NOMO-1 (cell line): ENCODE measurements around the gene EPAS1.

ENCODE experiments used
- DNase-seq, 2 experiments: peaks; one replicate each; lab custom pipeline; 2025; ENCODE audit not compliant: unreplicated experiment in 2 of 2; lab: John Stamatoyannopoulos, UW

Gene EPAS1

DNA sequence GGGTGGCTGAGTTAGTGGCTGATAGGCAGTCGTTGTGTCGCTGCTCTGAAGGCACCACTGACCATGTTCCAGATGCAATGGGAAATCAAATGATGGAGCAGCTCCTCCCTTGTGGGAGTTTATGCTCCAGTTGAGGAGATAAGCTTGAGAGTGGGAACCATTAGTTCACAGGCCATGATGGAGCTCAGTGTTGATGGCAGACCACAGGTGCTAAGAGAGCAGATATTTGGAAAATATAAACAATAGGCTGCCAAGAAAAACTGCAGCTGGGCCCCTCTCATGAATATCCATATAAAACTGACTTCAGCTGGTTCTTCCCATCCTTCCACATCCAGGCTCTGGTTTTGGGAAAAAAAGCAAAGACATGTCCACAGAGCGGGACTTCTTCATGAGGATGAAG, 63.1 kb downstream of the EPAS1 start:
- no peak for DNase-seq

- DNase-seq, result no peak
Observed at GRCh38 chr2:46361920-46362666, 64.9 kb downstream of the EPAS1 start.

- DNase-seq, result no peak
Observed at GRCh38 chr2:46362667-46363012, 65.4 kb downstream of the EPAS1 start.

GRCh38 chr2:46363535-46364170, 66.4 kb downstream of the EPAS1 start:
- peak; percentile 30 to 60 for DNase-seq

DNA sequence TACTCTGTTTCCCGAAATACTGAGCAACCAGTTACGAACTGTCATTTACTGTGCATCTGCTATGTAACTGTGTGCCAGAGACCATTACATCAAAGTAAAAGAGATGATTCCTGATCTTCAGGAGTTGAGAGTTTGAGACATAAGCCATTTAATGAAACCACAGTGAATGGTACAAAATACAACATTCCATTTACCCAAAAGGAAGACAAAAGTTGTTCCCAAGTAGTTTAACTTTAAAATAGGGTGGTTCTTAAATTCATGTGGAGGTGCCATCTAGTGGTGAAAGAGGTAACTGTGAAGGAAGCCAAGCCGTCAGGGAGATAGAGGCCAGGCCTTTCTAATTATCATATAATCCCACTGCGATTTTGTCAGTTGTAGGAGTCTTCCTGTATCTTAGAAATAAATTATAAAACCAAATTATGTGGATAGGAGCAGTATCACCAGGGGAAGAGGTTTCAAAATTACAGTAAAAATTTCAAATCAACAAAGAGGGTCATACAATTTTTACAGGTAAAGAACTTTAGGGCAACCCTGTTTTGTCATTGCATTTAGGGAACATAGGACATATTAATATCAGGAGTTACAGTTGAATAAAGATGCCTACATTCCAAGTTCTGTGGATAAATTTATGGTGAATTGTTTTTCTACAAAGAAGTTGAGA, 67.7 kb downstream of the EPAS1 start:
- peak; percentile 28 to 72 for DNase-seq

GRCh38 chr2:46365913-46366667, 68.9 kb downstream of the EPAS1 start:
- DNase-seq, result no peak

DNA sequence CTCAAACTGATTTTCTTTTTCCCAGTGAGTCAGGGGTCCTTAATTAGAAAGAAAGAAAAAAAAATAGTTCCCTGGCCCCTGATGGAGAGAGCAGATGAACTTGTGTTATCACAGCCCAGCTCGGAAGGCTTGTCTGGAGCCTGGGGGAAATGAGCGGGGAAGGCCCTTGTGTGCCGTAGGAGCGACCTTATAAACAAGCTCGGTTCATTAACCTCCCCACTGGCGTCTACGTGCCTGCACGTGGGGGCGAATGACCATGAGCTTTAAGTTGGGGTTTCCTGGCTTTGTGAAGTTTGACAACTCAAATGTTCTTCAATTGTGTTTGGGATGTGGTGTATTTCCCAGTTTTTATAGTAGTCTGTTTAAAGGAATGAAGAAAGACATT, 69.5 kb downstream of the EPAS1 start:
- no peak for DNase-seq

- DNase-seq, result no peak
Observed at GRCh38 chr2:46367286-46367685, 70.1 kb downstream of the EPAS1 start.

DNA sequence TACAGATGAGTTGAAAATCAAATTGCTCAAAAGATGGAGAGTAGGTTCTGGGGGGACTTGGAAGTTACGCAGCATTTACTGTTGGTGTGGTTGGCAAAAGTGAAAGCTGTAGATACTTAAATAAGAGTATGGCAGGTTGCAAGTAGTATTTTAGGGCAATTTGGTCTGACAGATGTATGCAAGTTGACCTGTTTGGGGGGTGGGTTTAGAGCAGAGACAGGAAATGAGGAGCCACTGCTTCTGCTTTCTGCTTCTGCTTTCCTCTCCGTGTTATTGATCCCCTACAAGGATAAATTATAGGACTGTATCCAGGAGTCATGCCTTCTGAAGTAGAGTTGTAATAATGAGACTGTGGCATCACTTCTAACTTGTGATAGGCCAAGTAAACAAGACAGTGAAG, 71.2 kb downstream of the EPAS1 start:
- peak; percentile 89 to 95 for DNase-seq

- DNase-seq, result peak; percentile 24 to 31
Observed at GRCh38 chr2:46369783-46370182, 72.6 kb downstream of the EPAS1 start.

- DNase-seq, result no peak
Observed at GRCh38 chr2:46371854-46372253, 74.6 kb downstream of the EPAS1 start.

GRCh38 chr2:46372475-46372874, 75.3 kb downstream of the EPAS1 start:
- no peak for DNase-seq

DNA sequence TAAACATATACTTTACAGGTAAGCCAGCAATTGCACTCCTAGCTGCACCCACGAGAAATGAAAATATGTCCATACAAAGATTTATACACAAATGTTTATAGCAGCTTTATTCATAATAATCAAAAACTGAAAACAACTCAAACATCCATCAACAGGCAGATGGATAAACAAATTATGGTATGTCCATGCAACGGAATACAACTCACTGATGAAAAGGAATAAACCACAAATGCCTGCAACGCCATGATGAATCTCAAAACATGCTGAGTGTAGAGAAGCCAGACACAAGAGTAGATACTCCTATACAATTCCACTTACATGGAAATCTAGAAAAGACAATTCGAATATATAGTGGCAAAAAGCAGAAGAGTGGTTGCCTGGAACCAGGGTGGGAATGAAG, 76.0 kb downstream of the EPAS1 start:
- DNase-seq, result no peak

GRCh38 chr2:46375566-46376125, 78.4 kb downstream of the EPAS1 start:
- no peak for DNase-seq

GRCh38 chr2:46376586-46376985, 79.4 kb downstream of the EPAS1 start:
- DNase-seq, result no peak

- DNase-seq, result no peak
Observed at GRCh38 chr2:46377101-46377581, 79.9 kb downstream of the EPAS1 start.

DNA sequence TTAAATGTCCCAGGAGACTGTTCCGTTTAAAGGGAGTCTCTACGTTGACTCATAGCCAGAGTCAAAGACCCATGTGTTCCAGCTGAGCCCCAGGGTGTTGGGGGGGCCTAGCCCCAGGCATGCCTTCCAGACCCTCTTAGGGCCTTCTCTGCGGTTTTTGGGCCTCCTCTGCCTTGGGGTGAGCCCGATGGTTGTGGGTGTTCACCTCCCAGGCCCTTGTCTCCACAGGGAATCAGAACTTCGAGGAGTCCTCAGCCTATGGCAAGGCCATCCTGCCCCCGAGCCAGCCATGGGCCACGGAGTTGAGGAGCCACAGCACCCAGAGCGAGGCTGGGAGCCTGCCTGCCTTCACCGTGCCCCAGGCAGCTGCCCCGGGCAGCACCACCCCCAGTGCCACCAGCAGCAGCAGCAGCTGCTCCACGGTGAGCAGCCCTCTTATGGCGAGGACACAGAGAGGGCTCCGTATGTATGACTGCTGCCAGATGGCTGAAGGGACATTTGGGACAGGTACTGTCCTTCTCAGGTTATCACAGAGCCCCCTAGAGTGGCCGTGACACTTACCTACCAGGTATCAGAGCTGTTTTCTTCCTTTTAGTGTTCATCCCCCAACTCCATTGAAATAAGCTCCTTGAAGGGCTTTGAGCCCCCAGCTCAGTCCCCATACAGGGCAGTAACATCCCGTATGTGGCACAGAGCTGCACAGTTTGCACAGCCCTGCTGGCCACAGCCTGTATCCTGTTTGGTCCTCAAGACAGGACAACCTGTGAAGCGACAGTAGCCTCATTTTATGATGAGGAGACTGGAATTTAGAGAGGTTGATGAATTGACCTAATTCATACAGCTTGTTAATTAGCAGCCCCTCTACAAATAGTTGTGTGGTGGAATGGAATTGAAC, 80.7 kb downstream of the EPAS1 start:
- no peak for DNase-seq

DNA sequence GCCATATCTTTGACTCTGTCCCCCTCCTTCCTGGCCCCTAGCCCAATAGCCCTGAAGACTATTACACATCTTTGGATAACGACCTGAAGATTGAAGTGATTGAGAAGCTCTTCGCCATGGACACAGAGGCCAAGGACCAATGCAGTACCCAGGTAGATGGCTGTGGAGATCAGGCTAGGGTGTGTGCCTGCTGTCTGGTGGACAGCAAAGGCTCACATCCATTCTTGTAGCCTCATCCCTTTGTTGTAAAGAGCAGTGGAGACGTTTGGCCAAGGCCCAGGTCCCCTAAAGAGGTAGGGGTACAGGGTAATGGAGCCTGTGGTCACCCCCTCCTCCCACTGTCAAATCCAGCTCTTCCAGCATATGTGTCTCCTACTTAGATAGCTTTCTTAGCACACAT, 81.4 kb downstream of the EPAS1 start:
- DNase-seq, result no peak

DNA sequence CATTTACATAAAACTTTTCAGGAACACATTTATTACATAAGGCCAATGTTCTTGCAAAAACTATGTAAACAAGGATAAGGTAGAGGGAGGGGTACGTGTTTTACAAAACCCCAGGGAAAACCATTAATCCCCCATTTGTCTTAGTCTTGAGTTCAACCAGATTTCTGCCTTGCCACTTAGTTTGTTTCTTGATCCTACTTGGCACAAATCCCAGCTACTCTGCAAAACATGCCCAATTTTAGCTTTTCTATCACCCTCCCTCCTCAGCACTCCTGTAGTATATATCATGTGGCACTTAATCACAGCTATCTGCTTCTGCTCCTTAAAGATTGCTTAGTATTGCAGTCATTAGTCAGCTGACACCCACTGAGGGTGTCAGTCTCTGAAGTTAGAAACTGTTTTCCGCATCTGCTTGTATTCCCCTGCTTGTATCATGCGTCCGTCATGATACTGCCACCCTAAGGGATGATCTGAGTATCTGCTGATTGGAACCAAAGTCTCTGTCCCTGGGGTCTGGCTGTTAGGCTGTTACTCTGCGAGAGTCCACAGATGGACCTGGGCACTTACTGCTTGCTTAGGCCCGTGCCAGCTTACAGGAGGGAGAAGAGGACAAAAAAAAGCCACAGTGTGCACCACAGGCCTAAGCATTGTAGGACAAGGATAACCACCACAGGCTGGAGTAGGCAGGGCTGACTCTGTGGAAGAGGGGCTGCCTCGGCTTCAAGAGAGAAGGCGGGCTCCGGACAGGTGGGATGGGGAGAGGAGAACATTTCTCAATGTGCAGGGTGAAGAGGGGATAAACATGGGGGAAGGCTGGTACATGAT, 82.2 kb downstream of the EPAS1 start:
- no peak for DNase-seq
